Liver (tissue), 3 donors: Measurements from ENCODE around the gene RYR2.

Experiments
- ATF3 ChIP-seq: IDR thresholded peaks from 2 replicates; pipeline ENCODE4 v1.6.1; 2016; ENCODE audit warnings: antibody characterized with exemption
- CTCF ChIP-seq: fragments of 150-350 bp; IDR thresholded peaks from 2 replicates; pipeline ENCODE4 v1.5.1; 2017; ENCODE audit warnings: improper control_type of control experiment, low read depth, low read length; ENCODE audit not compliant: missing input control
- FOXA1 ChIP-seq: IDR thresholded peaks from 2 replicates; pipeline ENCODE4 v1.6.1; 2016; ENCODE audit warnings: antibody characterized with exemption
- SP1 ChIP-seq: IDR thresholded peaks from 2 replicates; pipeline ENCODE4 v1.6.1; 2018; ENCODE audit warnings: antibody characterized with exemption, mild to moderate bottlenecking
- ZBTB33 ChIP-seq: IDR thresholded peaks from 2 replicates; pipeline ENCODE4 v1.6.1; 2016; ENCODE audit warnings: antibody characterized with exemption
- donor health status: healthy.
- donor health status: healthy.

- TF ChIP-seq CTCF = no peak
- no peak for TF ChIP-seq ZBTB33
- TF ChIP-seq ATF3 = no peak
- no peak for TF ChIP-seq FOXA1
- no peak for TF ChIP-seq SP1
Measured at GRCh38 chr1:237590386-237590785, 548.4 kb downstream of the RYR2 start.
